HG02610 (cell line): ENCODE measurements around the gene ITGB8.

Experiments
- ATAC-seq: cut with Tn5 transposase; IDR thresholded peaks from one replicate; pipeline ENCODE4 v1.9.1; 2021; ENCODE audit warnings: mild to moderate bottlenecking, moderate library complexity; ENCODE audit not compliant: unreplicated experiment

ITGB8 gene

DNA sequence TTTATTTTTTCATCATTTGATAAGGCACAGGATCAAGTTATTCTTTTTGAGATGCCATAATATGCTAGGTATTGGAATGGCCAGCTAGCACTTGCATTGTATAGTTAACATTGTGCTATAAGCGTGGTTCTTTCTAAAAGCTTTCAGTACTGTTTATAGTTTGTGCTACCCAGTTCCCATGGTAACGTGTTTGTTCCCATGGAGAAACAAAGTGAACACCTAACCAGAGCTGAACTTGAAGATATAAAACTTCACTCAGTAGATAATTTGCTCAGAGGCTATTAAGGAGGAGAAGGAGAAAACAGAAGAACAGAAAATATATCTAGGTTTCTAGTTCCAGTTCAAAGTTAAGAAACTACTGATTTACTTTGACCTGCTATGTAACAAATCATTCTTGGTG lies 23.6 kb upstream of the ITGB8 start:
- peak; percentile 90 for ATAC-seq

DNA sequence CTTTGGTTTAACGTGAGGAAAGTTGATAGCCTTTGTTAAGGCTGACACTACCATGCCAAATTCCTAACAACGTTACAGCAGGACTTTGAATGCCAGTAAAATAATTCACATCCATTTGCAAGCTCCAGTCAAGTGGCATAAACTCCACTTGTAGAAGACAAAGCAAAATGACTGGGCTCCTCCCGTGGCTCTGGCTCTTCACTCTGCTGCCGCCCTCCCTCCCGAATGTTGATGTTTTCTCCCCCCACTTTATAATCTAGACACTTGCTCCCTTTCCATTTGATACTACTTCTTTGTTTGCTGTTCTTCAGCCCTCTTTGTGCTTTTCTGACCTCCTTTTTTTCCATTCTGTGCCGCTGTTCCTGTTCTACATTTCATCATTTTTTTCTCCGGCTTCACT lies 22.8 kb upstream of the ITGB8 start:
- no peak for ATAC-seq

- ATAC-seq, result no peak
Observed at GRCh38 chr7:20310301-20310700, 20.4 kb upstream of the ITGB8 start.

DNA sequence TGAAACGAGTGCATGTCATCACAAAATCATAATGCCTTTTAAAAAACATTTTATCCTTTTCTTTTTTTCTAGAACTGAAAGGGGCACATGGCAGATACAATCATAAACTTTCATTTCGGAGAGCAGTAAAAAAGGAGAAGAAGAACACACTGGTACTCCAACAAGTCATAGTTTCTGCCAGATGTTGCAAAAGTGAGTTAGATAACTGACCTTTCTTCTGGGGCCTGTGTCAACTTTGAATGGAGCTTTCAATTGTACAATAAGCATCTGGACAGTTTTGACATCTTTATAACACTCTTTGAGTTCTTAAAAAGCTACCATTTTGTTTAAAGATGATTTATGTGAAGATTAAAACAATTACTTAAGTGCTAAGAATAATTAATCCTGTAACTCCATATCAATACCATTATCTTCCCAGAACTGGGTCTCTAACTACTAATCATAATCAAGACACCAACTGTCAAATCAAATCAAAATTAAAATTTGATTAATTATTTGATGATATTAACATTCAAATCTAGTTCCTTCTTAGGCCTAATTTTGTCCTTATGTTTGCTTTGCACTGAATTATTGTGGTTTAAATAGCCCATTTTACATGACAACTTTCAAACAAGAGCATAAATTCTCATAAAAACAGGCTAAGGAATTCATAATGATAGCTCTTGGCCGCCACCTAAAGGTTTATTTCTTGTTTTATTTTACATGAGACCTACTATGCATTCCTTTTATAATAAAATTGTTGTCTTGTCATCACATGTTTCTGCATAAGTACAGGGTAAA lies 19.5 kb upstream of the ITGB8 start:
- ATAC-seq, result no peak

GRCh38 chr7:20311743-20312042 lies 19.0 kb upstream of the ITGB8 start:
- ATAC-seq, result no peak

GRCh38 chr7:20312562-20312961 lies 18.1 kb upstream of the ITGB8 start:
- no peak for ATAC-seq

DNA sequence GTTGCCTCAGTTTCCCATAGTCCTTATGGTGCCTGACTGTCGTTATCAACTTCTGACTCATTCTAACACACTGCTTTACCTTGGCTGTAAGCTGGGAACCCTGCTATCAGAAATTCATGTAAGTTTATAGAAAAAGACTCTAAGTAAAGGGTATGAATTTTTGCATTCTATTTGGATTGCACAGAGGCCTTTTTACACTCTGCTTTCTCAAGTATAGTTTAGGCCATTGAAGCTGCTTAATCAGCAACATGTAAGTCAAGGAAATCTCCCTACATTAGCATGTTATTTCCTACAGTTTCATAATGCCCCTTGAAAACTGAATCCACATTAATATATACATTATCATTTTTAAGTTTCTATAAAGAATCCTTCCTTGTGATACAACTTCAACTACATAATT lies 17.1 kb upstream of the ITGB8 start:
- ATAC-seq, result no peak

DNA sequence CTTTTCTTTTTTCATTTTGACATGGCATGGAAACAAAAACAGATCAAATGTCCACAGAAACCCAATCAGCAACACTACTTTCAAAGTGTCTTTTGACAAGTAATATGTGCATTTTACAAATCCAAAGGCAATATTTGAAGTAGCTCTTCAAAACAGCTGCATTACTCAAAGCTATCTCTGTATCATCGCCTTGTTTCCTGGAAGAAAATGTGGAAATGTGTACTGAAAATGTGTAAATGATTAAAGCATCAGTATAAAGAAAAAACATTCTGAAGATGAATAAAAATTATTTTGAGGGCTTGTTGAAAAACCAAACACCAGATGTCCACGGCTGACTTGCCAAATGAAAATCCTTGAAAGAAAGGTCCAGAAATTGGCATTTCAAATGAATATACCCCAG lies 16.5 kb upstream of the ITGB8 start:
- ATAC-seq, result no peak

GRCh38 chr7:20316706-20317105 lies 14.0 kb upstream of the ITGB8 start:
- ATAC-seq, result no peak

DNA sequence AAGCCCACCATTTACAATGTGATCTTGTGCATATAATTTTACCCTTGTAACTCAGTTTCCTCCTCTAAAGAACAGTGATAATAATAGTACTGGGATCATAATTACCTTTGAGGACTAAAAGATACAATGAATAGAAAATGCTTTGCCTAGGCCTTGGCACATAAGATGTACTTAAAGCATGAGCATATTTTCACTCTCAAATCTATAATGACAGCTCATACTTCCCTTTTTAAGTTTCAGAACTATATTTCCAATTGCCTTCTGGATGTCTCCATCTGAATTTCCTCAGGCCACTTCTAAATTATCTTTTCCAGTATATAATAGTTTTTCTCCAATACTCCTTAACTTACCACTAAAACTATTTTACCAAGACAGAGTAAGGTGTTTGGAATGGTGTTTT lies 13.3 kb upstream of the ITGB8 start:
- ATAC-seq, result no peak

- no peak for ATAC-seq
Observed at GRCh38 chr7:20318933-20319332, 11.8 kb upstream of the ITGB8 start.

GRCh38 chr7:20320322-20320721 lies 10.4 kb upstream of the ITGB8 start:
- ATAC-seq, result no peak

- no peak for ATAC-seq
Observed at GRCh38 chr7:20320786-20321185, 9.9 kb upstream of the ITGB8 start.

DNA sequence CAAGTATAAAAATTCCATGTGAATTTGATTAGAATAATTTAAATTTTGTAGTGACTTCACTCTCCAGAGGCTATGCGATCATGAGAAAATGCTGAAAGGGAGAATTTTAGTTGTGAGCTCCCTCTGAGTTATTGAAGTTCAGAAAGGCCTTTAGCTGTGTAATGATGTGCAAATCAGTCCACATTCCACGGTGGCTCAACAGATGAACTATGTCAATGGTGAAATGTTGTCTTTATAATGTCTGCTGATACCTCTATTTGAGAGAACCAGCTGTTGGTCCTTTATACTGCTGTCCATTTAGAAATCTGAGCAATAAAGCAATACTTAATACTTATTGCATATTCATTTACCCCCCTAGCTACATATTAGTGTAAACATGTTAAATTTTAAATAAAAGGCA lies 7.1 kb upstream of the ITGB8 start:
- ATAC-seq, result no peak

GRCh38 chr7:20326342-20326741 lies 4.4 kb upstream of the ITGB8 start:
- no peak for ATAC-seq

DNA sequence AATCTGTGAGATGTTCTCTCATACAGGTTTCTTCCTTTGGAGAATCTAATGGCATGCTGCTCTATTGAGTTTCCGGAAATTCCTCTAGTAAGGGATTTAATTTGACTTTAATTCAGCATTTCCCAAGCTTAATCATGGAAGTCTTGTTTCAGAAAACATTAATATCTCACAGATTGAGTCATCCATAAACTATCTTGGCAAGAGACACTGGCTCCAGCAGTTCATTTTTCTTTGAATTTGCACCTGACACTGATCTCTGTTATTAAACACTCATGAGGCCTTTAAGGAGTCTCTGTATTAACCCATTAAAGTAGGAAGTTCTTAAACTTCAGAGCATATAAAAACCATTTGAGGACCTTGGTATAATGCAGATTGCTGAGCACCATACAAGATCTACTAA lies 3.6 kb upstream of the ITGB8 start:
- ATAC-seq, result no peak

DNA sequence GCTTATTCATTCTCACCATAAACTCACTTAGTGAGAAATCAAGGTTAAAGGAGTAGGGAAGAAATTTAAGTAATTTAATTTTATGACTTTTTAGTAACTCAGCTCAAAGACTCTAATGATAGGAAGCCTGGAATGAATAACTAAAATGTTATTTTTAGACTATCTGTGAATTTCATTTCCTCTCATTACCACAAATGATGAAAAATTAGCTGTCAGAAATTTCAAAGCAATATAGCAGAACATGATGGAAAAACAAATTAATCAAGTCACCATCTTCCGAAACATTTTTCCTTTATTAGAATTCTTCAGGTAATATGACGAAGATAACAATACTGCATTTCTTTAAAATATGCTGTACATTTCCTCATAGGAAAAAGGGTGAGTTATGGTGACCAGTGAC lies 2.7 kb upstream of the ITGB8 start:
- ATAC-seq, result no peak

- ATAC-seq, result no peak
Observed at GRCh38 chr7:20328692-20329091, 2.0 kb upstream of the ITGB8 start.

- peak; percentile 39 for ATAC-seq
Observed at GRCh38 chr7:20329389-20330238, 1.1 kb upstream of the ITGB8 start.

GRCh38 chr7:20330928-20331909 lies 519 bp downstream of the ITGB8 start:
- ATAC-seq, result peak; percentile 29
